HG03342 (cell line): Measurements from ENCODE around the gene VANGL2.

Source experiments
- ATAC-seq: cut with Tn5 transposase; IDR thresholded peaks from one replicate; pipeline ENCODE4 v1.9.1; 2021; ENCODE audit warnings: mild to moderate bottlenecking, moderate library complexity; ENCODE audit not compliant: unreplicated experiment

VANGL2 gene

GRCh38 chr1:160454371-160455152, 54.2 kb downstream of the VANGL2 start:
- ATAC-seq, result no peak

GRCh38 chr1:160455153-160455517, 54.8 kb downstream of the VANGL2 start:
- no peak for ATAC-seq

GRCh38 chr1:160459056-160459455, 58.7 kb downstream of the VANGL2 start:
- ATAC-seq, result no peak

- ATAC-seq, result no peak
Measured at GRCh38 chr1:160459687-160460086, 59.3 kb downstream of the VANGL2 start.

GRCh38 chr1:160460214-160460642, 59.9 kb downstream of the VANGL2 start:
- ATAC-seq, result peak; percentile 43

- no peak for ATAC-seq
Measured at GRCh38 chr1:160460683-160461287, 60.4 kb downstream of the VANGL2 start.

GRCh38 chr1:160465123-160465522, 64.8 kb downstream of the VANGL2 start:
- no peak for ATAC-seq

GRCh38 chr1:160466961-160467360, 66.6 kb downstream of the VANGL2 start:
- no peak for ATAC-seq

GRCh38 chr1:160467576-160467975, 67.2 kb downstream of the VANGL2 start:
- no peak for ATAC-seq

- ATAC-seq, result no peak
Measured at GRCh38 chr1:160471253-160471652, 70.9 kb downstream of the VANGL2 start.

GRCh38 chr1:160472112-160472511, 71.7 kb downstream of the VANGL2 start:
- no peak for ATAC-seq

- peak; percentile 48 for ATAC-seq
Measured at GRCh38 chr1:160474392-160475242, 74.3 kb downstream of the VANGL2 start.
